H7 (cell line): ENCODE results near the gene PRDM11. TPM values are rescaled to one million over a fixed set of nuclear protein-coding genes. Genes with fewer than 3 reads are reported as not detected.

ENCODE experiments used
- DNase-seq: peaks from one replicate; pipeline ENCODE4 v3.0.0; 2012
- H3K27me3 ChIP-seq: 2 replicates; pipeline ENCODE4 v1.6.0; 2011; ENCODE audit warnings: mild to moderate bottlenecking, low read length; ENCODE audit not compliant: control insufficient read depth, insufficient read depth
- H3K36me3 ChIP-seq: replicated peaks from 2 replicates; pipeline ENCODE4 v1.5.1; 2011; ENCODE audit warnings: low read length; ENCODE audit not compliant: control insufficient read depth, insufficient read depth
- H3K4me3 ChIP-seq: 2 replicates; pipeline ENCODE4 v1.5.1; 2011; ENCODE audit warnings: low read depth, mild to moderate bottlenecking, control low read depth, low read length, moderate library complexity; ENCODE audit not compliant: insufficient read depth
- total RNA-seq: library from RNA; depleted of rRNA; stranded (reverse); fragments of >200 nt; shearing (Covaris generic); gene quantifications from 2 replicates; pipeline ENCODE4 v1.2.3, GENCODE V29; 2014

Gene PRDM11
- total RNA-seq, 1 experiment from 2014 or later, result 2.0 TPM

DNA sequence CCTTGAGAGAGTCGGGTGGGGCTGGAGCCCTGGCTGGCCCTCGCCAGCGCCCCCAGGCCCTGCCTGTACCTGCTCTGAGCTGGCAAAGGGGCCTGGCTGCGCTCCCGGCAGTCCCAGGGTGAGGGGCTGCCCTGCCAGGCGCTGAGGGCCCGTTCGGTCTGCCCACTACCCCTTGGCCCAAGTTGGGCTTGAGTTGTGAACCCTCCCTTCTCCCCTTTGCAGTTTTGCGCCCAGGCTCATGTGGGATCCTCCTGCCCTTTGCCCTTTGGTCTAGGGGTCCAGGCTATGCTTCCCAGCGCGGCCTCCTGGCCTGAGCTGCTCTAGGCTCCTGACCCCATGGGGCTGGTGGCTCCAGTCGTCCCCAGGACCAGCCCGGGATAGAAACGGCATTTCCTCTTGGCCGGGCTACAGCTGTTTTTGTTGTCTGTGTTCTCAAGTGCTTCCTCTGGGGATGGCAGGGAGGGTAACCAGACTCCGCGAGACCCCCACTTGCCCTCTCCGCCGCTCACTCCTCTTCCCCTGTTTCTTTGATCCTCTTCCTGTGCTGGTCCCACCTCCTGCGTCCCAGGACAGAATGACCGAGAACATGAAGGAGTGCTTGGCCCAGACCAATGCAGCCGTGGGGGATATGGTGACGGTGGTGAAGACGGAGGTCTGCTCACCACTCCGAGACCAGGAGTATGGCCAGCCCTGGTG lies 34.9 kb downstream of the PRDM11 start:
- Histone ChIP-seq H3K36me3 (no peaks in the 10 kb centered on the region; the same call in 1 of the 2 replicates), H3K4me3 (peak overlapping the region; percentile 52), H3K27me3 (peaks cover 5% of the 10 kb centered on the region)
- DNase-seq, result no peak

GRCh38 chr11:45181889-45182550 lies 35.6 kb downstream of the PRDM11 start:
- no peak for DNase-seq
- Histone ChIP-seq H3K36me3 (no peaks in the 10 kb centered on the region; the same call in 1 of the 2 replicates), H3K4me3 (no peak overlapping the region)

GRCh38 chr11:45182902-45183301 lies 36.5 kb downstream of the PRDM11 start:
- no peak overlapping the region for H3K4me3 ChIP-seq
- H3K36me3 ChIP-seq, result no peaks in the 10 kb centered on the region; the same call in 1 of the 2 replicates
- peak; percentile 78 for DNase-seq
- H3K27me3 ChIP-seq, result peaks cover 5% of the 10 kb centered on the region

More at GRCh38 chr11:45181889-45182550, 35.6 kb downstream of the PRDM11 start:
- H3K27me3 ChIP-seq, result peaks cover 5% of the 10 kb centered on the region

- no peak for DNase-seq
- Histone ChIP-seq H3K27me3 (peaks cover 4% of the 10 kb centered on the region; the same call in 1 of the 2 replicates), H3K4me3 (no peak overlapping the region), H3K36me3 (no peaks in the 10 kb centered on the region; the same call in 1 of the 2 replicates)
These were observed 38.2 kb downstream of the PRDM11 start for GRCh38 chr11:45184640-45185039.

DNA sequence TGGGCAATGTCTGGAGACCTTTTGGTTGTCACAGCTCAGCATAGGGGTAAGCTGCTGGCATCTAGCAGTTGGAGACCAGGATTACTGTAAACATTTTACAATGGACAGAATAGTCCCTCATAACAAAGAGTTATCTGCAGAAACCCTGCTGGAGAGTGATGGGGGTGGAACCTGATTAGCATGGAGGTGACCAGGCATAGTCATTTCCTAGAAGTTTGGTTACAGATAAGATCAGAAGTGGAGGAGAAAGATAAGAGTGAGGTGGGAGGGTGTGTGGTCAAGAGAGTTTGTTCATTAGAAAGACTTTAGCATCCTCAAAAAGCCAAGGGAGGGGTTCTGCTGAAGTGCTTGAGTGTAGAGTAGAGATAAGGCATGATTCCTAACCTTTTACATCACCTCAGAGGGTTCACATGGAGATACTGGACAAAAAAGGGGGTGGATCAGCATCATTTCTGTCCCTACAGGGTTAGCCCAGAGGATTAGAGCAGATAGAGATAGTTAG lies 38.8 kb downstream of the PRDM11 start:
- H3K36me3 ChIP-seq, result no peaks in the 10 kb centered on the region; the same call in 1 of the 2 replicates
- H3K27me3 ChIP-seq, result no peaks in the 10 kb centered on the region
- no peak for DNase-seq
- no peak overlapping the region for H3K4me3 ChIP-seq

DNA sequence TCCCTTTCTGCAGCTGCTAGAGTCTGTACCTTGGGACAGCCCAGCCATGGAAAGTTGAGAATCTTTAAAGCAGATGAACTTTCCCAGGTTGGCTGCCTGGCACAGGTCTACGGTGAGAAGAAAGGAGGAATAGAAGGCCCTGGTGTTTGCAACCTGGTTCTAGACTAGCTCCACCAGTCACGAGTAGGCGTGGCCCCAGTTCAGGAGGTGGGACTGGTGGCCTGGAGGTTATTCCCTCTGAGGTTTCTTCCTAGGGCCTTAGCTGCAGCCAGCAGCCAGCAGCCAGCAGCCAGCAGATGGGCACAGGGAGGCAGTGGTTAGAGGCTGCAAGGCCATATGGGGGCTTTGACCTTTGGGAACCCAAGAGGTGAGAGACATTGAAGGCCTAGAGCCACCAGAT lies 40.9 kb downstream of the PRDM11 start:
- H3K36me3 ChIP-seq, result no peaks in the 10 kb centered on the region; the same call in 1 of the 2 replicates
- DNase-seq, result no peak
- H3K4me3 ChIP-seq, result no peak overlapping the region
- no peaks in the 10 kb centered on the region for H3K27me3 ChIP-seq

DNA sequence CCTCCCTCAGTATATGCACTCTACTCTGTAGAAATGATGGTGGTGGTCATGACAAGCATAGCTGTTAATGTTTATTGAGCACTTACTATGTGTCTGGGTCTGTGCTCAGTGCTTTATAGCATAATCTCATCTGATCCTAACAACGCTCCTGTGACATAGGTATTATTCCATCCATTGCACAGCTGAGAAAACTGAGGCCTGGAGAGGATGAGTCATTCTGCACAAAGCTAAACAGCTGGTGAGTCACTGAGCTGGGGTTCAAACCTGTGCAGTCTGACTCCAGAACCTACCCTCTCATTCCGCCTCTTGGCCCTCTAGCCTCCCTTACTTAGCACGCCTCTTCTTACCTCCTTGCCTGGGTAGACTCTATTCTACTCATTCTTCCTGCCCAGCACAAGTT lies 41.7 kb downstream of the PRDM11 start:
- DNase-seq, result no peak
- H3K27me3 ChIP-seq, result no peaks in the 10 kb centered on the region
- H3K4me3 ChIP-seq, result no peak overlapping the region
- H3K36me3 ChIP-seq, result no peaks in the 10 kb centered on the region; the same call in 1 of the 2 replicates

GRCh38 chr11:45189230-45189629 lies 42.8 kb downstream of the PRDM11 start:
- no peak for DNase-seq
- Histone ChIP-seq H3K27me3 (no peaks in the 10 kb centered on the region), H3K36me3 (no peaks in the 10 kb centered on the region; the same call in 1 of the 2 replicates), H3K4me3 (no peak overlapping the region)

GRCh38 chr11:45193695-45194094 lies 47.3 kb downstream of the PRDM11 start:
- Histone ChIP-seq H3K27me3 (no peaks in the 10 kb centered on the region), H3K4me3 (no peak overlapping the region), H3K36me3 (no peaks in the 10 kb centered on the region)
- DNase-seq, result no peak

- Histone ChIP-seq H3K36me3 (no peaks in the 10 kb centered on the region; the same call in 1 of the 2 replicates), H3K27me3 (no peaks in the 10 kb centered on the region), H3K4me3 (no peak overlapping the region)
- DNase-seq, result peak; percentile 82
These were observed 58.3 kb downstream of the PRDM11 start for GRCh38 chr11:45204761-45205160.

DNA sequence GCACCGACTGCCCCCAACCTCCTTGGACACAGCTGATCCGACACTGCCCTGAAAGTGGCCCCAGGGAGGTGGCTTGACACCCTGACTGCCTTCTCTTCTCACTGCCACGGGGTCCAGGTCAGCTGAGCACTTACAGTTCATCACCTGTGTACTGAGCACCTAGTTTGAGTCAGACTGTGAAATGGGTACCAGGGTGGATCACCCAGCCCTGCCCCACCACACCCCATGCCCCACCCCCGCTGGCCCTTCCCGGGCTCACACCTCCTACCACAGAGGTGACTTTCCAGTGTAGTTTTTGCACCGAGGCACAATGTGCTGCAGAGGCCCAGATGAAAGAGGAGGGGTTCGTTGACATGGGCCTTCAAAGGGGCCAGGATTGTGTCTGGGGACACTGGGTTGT lies 59.5 kb downstream of the PRDM11 start:
- no peak for DNase-seq
- Histone ChIP-seq H3K36me3 (no peaks in the 10 kb centered on the region; the same call in 1 of the 2 replicates), H3K4me3 (no peak overlapping the region), H3K27me3 (no peaks in the 10 kb centered on the region)

- H3K27me3 ChIP-seq, result no peaks in the 10 kb centered on the region
- H3K36me3 ChIP-seq, result no peaks in the 10 kb centered on the region; the same call in 1 of the 2 replicates
- peak; percentile 43 for DNase-seq
- no peak overlapping the region for H3K4me3 ChIP-seq
These were observed 61.7 kb downstream of the PRDM11 start for GRCh38 chr11:45208135-45208534.

- peak; percentile 67 for DNase-seq
- H3K36me3 ChIP-seq, result no peaks in the 10 kb centered on the region; the same call in 1 of the 2 replicates
- H3K27me3 ChIP-seq, result no peaks in the 10 kb centered on the region
- H3K4me3 ChIP-seq, result no peak overlapping the region
These were observed 62.8 kb downstream of the PRDM11 start for GRCh38 chr11:45209000-45209879.
